ENCODE measurements around the gene FAM111A. TPM values are rescaled to one million over a fixed set of nuclear protein-coding genes. Genes with fewer than 3 reads are reported as not detected.
A peak's percentile ranks its signal among the peaks of the same experiment; 100 is the strongest.

Gene FAM111A
- total and polyA plus RNA-seq, 10 of the 15 experiments (the other 5 are each of a cell fraction or from before 2014, with no cell fraction given), result 26.6 to 95.0 (median 67.5) TPM

- ChIA-PET SMC1A (ENCODE audit: uncharacterized antibody, unreplicated experiment) (interaction anchor here (0.6 to 4.7 kb wide), 7 partner anchors 8 to 470 kb away, joined by 3 to 32 read pairs (median 3); partner anchors contain the start of gene FAM111B), RAD21 (ENCODE audit: unreplicated experiment) (no interaction called here), CTCF (interaction anchor here (1.0 to 1.8 kb wide), 4 partner anchors 9 to 39 kb away, joined by 3 to 5 read pairs (median 3); no protein-coding TSS in a partner anchor), POLR2A (interaction anchor here (1.1 kb wide), 1 partner anchor 10 kb away, joined by 3 read pairs; no protein-coding TSS in a partner anchor)
- DNase-seq (ENCODE audit: low read depth, low spot score) (no peak), FAIRE-seq (no peak), ATAC-seq (no peak)
- H3K9me3 ChIP-seq (replicated peaks; ENCODE audit: control insufficient read depth, insufficient read depth, low read length), result peaks cover 27% of the 10 kb centered on the region
- intact Hi-C loops (cut with micrococcal nuclease; ENCODE audit: unreplicated experiment), result no loop called here
- in situ Hi-C loops (cut with MboI), result no loop called here
- no peaks in the 10 kb centered on the region for H4K20me1 ChIP-seq (ENCODE audit: control insufficient read depth, insufficient read depth)
- no peak overlapping the region for H3K4me2 ChIP-seq (ENCODE audit: control insufficient read depth, insufficient read depth)
- H3K4me1 ChIP-seq (ENCODE audit: control insufficient read depth, insufficient read depth, low read length), result no peaks in the 10 kb centered on the region
- TF ChIP-seq ZNF622 (IDR thresholded peaks at IDR 0.05), result no peak
- no peak for TF ChIP-seq TARDBP (IDR thresholded peaks at IDR 0.05; ENCODE audit: borderline replicate concordance)
- H3K4me3 ChIP-seq, result no peak overlapping the region
- no peak overlapping the region for H2AFZ ChIP-seq (ENCODE audit: control insufficient read depth, low read depth, low read length)
- peaks cover 10 to 20% of the 10 kb centered on the region in 2 experiments for H3K36me3 ChIP-seq (ENCODE audit: control insufficient read depth in 2 of 2, insufficient read depth in 2 of 2, low read length in 1 of 2)
- H3K27me3 ChIP-seq (replicated peaks in 1 of 2; ENCODE audit: control insufficient read depth in 2 of 2, insufficient read depth in 2 of 2, low read length in 1 of 2), result no peaks in the 10 kb centered on the region
- no peak overlapping the region for H3K27ac ChIP-seq (ENCODE audit: control insufficient read depth, insufficient read depth)
- H3K79me2 ChIP-seq (ENCODE audit: control insufficient read depth, insufficient read depth, low read length), result peaks cover 2% of the 10 kb centered on the region; the same call in 1 of the 2 replicates
- no TSS peak for BruUV-seq (replicated peaks)
- H3K9ac ChIP-seq (ENCODE audit: control insufficient read depth, insufficient read depth, low read length), result no peak overlapping the region
Measured at GRCh38 chr11:59119826-59120225, 22.8 kb upstream of the FAM111A start.

GRCh38 chr11:59135648-59136461 is 6.8 kb upstream of the FAM111A start:
- ChIA-PET POLR2A (interaction anchor here (0.8 kb wide), 1 partner anchor 9 kb away, joined by 3 read pairs; no protein-coding TSS in a partner anchor), RAD21 (ENCODE audit: unreplicated experiment) (interaction anchor here (0.6 to 3.7 kb wide), 20 partner anchors 8 to 234 kb away, joined by 3 to 33 read pairs (median 4); partner anchors contain the start of gene FAM111B), SMC1A (ENCODE audit: uncharacterized antibody, unreplicated experiment) (interaction anchor here (0.6 to 3.6 kb wide), 20 partner anchors 9 to 489 kb away, joined by 3 to 28 read pairs (median 6); partner anchors contain the start of gene FAM111B), CTCF (interaction anchor here (0.6 to 3.1 kb wide), 54 partner anchors 8 to 1376 kb away, joined by 3 to 49 read pairs (median 4); partner anchors contain the start of genes DTX4, FAM111B and OR5A1)
- Histone ChIP-seq H3K9ac (ENCODE audit: control insufficient read depth, insufficient read depth, low read length) (no peak overlapping the region), H3K27ac (ENCODE audit: control insufficient read depth, insufficient read depth) (no peak overlapping the region), H3K9me3 (replicated peaks; ENCODE audit: control insufficient read depth, insufficient read depth, low read length) (peaks cover 11% of the 10 kb centered on the region; the same call in 2 of the 3 replicates), H4K20me1 (ENCODE audit: control insufficient read depth, insufficient read depth) (no peaks in the 10 kb centered on the region), H3K27me3 (replicated peaks in 1 of 2; ENCODE audit: control insufficient read depth in 2 of 2, insufficient read depth in 2 of 2, low read length in 1 of 2) (no peaks in the 10 kb centered on the region), H3K4me1 (ENCODE audit: control insufficient read depth, insufficient read depth, low read length) (no peaks in the 10 kb centered on the region), H3K4me3 (no peak overlapping the region), H2AFZ (ENCODE audit: control insufficient read depth, low read depth, low read length) (peak overlapping the region; percentile 66), H3K36me3 (ENCODE audit: control insufficient read depth in 2 of 2, insufficient read depth in 2 of 2, low read length in 1 of 2) (peaks cover 1 to 3% of the 10 kb centered on the region in 2 experiments; a peak in 1 of 4 replicates), H3K4me2 (ENCODE audit: control insufficient read depth, insufficient read depth) (peak overlapping the region; percentile 11; the same call in 1 of the 2 replicates), H3K79me2 (ENCODE audit: control insufficient read depth, insufficient read depth, low read length) (no peaks in the 10 kb centered on the region)
- intact Hi-C loops (cut with micrococcal nuclease; ENCODE audit: unreplicated experiment), result loop anchor here (1.0 to 10.0 kb wide), 6 partner anchors 39 to 482 kb away; no protein-coding TSS in a partner anchor
- ATAC-seq (peak; percentile 100), DNase-seq (ENCODE audit: low read depth, low spot score) (peak; percentile 40), FAIRE-seq (peak; percentile 83)
- BruUV-seq (replicated peaks), result no TSS peak
- in situ Hi-C loops (cut with MboI), result no loop called here
- 14% methylated on average over 20 of the region's 20 CpGs for WGBS (ENCODE audit: insufficient coverage, insufficient replicate concordance, low lambda C conversion rate, missing lambda C conversion rate)
- TF ChIP-seq REST (IDR thresholded peaks at IDR 0.05; ENCODE audit: low read depth, low read length) (no peak), MXI1 (IDR thresholded peaks at IDR 0.05; ENCODE audit: low read depth, low read length) (no peak; the same call in 1 of the 2 replicates), ZNF592 (IDR thresholded peaks at IDR 0.05) (0 out of 2 replicates have a peak, but pooled peaks have one; percentile 48), GATAD2B (conservative IDR thresholded peaks at IDR 0.05; ENCODE audit: low read depth) (no peak; the same call in 1 of the 2 replicates)

All from GM12878 (cell line).